Chondrocyte (in vitro differentiated cells): ENCODE measurements around the gene RPL36AL. TPM values are rescaled to one million over a fixed set of nuclear protein-coding genes. Genes with fewer than 3 reads are reported as not detected.
A peak's percentile ranks its signal among the peaks of the same experiment; 100 is the strongest.

Source experiments
- DNase-seq: peaks from one replicate; pipeline ENCODE4 v3.0.0; 2021; ENCODE audit warnings: mixed read lengths, low spot score
- H3K27ac Mint-ChIP-seq: one replicate; pipeline ENCODE4 v1.8.0; 2021; ENCODE audit warnings: mild to moderate bottlenecking, moderate library complexity, mixed read lengths; ENCODE audit not compliant: unreplicated experiment
- H3K27me3 Mint-ChIP-seq: 2 replicates; pipeline ENCODE4 v1.8.0; 2021; ENCODE audit warnings: low read depth, mixed read lengths
- H3K36me3 Mint-ChIP-seq: 2 replicates; pipeline ENCODE4 v1.8.0; 2021; ENCODE audit warnings: low read depth, mixed read lengths
- H3K4me1 Mint-ChIP-seq: 2 replicates; pipeline ENCODE4 v1.8.0; 2021; ENCODE audit warnings: low read depth, mild to moderate bottlenecking, mixed read lengths
- H3K4me3 Mint-ChIP-seq: one replicate; pipeline ENCODE4 v1.8.0; 2021; ENCODE audit warnings: mild to moderate bottlenecking, moderate library complexity, mixed read lengths; ENCODE audit not compliant: unreplicated experiment
- H3K9me3 Mint-ChIP-seq: 2 replicates; pipeline ENCODE4 v1.8.0; 2021; ENCODE audit warnings: low read depth, mixed read lengths
- total RNA-seq: library from RNA; stranded (reverse); gene quantifications from 3 replicates; pipeline ENCODE4 v1.2.1, GENCODE V29; 2021
- TF ChIP-seq, protein P1 (sequence below): fragments of 200-600 bp; sonication (generic); IDR thresholded peaks from 2 replicates; pipeline ENCODE4 v1.5.0; 2021; ENCODE audit warnings: antibody characterized with exemption, mild to moderate bottlenecking, moderate library complexity

RPL36AL gene
- total RNA-seq, 1 donor from 2014 or later = 132 TPM

DNA sequence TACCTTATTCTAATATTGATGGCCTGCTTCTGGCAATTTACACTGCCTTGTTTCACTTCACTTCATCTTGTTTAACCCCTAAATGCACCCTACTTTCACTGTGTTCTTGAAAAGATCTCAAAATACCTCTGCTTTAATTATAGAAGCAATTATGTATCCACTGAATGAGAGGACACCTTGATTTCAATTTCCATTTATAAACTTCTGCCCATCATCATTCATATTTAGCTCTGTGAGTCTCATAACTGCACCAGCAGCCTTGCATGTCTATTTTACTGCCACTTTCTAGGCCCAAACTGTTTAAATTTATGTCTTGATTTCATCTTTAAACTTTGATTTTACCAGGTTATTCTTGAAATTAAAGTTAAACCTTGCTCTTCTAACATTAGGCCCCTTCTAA lies 21.7 kb upstream of the RPL36AL start:
- no peaks in the 10 kb centered on the region for H3K9me3 Mint-ChIP-seq
- no peak overlapping the region for H3K4me3 Mint-ChIP-seq
- TF ChIP-seq, protein P1, sequence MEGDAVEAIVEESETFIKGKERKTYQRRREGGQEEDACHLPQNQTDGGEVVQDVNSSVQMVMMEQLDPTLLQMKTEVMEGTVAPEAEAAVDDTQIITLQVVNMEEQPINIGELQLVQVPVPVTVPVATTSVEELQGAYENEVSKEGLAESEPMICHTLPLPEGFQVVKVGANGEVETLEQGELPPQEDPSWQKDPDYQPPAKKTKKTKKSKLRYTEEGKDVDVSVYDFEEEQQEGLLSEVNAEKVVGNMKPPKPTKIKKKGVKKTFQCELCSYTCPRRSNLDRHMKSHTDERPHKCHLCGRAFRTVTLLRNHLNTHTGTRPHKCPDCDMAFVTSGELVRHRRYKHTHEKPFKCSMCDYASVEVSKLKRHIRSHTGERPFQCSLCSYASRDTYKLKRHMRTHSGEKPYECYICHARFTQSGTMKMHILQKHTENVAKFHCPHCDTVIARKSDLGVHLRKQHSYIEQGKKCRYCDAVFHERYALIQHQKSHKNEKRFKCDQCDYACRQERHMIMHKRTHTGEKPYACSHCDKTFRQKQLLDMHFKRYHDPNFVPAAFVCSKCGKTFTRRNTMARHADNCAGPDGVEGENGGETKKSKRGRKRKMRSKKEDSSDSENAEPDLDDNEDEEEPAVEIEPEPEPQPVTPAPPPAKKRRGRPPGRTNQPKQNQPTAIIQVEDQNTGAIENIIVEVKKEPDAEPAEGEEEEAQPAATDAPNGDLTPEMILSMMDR = no peak
- peaks cover 11% of the 10 kb centered on the region for H3K36me3 Mint-ChIP-seq
- no peaks in the 10 kb centered on the region for H3K27me3 Mint-ChIP-seq
- peak overlapping the region; percentile 76 for H3K27ac Mint-ChIP-seq
- no peak for DNase-seq
- peaks cover 31% of the 10 kb centered on the region for H3K4me1 Mint-ChIP-seq

DNA sequence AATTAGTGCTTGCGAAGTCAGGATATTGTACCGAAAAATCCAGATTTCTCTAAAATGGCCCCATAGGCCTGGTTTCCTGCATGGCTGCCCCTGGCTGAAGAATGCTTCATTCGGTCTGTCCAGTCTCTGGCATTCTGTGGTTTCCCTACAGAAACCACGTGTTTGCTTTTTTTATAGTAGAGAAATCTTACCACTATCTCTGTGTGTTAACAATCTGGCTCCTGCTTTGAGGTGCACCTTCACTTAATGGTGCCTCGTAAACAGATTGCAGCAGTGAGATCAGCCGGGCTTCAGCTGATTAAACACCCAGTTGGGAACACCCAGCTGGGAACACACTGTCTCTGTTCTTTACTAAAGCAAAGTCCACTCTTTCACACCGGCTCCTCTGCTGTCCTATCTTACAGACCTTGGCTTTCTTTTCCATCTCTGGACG lies 21.3 kb upstream of the RPL36AL start:
- Mint-ChIP-seq H3K27me3 (no peaks in the 10 kb centered on the region), H3K4me1 (peaks cover 34% of the 10 kb centered on the region), H3K36me3 (peaks cover 9% of the 10 kb centered on the region), H3K4me3 (no peak overlapping the region), H3K27ac (peak overlapping the region; percentile 76), H3K9me3 (no peaks in the 10 kb centered on the region)
- DNase-seq = no peak
- TF ChIP-seq, protein P1 = no peak

DNA sequence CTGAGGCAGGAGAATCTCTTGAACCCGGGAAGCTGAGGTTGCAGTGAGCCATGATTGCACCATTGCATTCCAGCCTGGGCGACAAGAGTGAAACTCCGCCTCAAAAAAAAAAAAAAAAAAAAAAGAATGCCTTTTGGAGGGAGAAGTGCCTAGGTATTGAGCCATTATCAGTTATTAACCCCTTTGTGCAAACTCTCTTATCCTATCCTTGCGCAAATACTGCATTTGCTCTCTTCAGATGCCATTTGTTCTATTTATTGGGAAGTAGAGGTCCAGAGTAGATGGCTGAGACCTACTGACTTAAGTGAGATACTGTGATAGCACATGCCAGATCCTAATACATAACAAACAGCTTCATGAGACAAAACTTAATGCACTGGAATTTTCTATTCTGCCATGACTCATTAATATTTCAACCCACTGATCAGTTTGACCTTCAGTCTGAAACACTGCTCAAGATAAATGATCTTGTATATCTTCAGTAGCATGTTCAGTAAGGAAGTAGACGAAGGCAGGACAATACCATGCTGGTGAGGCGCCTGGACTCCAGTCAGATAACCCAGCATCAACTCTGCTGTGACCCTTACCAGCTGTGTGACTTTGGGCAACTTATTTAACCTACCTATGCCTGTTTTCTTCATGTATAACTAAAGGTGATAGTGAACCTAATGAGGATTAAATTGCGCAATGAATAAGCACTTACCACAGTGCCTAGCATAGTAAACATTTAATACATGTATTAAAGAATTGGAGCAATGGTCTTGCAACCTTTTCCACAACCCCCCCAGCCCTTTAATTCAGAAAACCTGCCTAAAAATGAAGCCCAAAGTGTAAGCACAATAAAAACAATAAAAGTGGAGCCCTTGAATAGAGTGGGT lies 20.4 kb upstream of the RPL36AL start:
- Mint-ChIP-seq H3K9me3 (no peaks in the 10 kb centered on the region), H3K4me1 (peaks cover 43% of the 10 kb centered on the region), H3K27ac (no peak overlapping the region)

DNA sequence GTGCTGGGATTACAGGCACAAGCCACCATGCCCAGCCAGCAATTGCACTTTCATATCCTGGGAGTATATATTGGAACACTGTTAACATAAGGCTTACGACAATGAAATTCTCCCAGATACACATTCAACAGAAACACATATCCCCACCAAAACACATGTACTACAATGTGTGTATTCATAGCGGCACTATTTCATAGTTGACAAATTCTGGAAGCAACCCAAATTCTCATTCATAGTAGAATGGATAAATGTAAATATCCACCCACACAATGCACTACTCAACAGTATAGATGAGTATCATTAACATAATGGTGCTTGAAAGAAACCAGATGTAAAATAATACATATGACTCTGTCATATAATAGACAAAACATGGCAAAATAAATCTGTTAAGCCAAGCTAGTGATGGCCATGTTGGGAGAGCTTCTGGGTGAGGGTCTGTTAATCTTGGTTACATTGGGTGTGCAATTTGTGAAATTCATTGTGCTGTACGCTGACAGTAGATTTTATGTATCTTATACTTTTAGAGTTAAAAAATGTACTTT lies 17.2 kb upstream of the RPL36AL start:
- TF ChIP-seq, protein P1 = no peak
- Mint-ChIP-seq H3K27ac (no peak overlapping the region), H3K27me3 (no peaks in the 10 kb centered on the region), H3K4me1 (peaks cover 54% of the 10 kb centered on the region), H3K9me3 (no peaks in the 10 kb centered on the region), H3K36me3 (peaks cover 9% of the 10 kb centered on the region), H3K4me3 (no peak overlapping the region)
- no peak for DNase-seq

More for the DNA sequence above, 20.4 kb upstream of the RPL36AL start:
- Mint-ChIP-seq H3K4me3 (no peak overlapping the region), H3K27me3 (no peaks in the 10 kb centered on the region), H3K36me3 (peaks cover 9% of the 10 kb centered on the region)
- DNase-seq = no peak
- TF ChIP-seq, protein P1 = no peak

DNA sequence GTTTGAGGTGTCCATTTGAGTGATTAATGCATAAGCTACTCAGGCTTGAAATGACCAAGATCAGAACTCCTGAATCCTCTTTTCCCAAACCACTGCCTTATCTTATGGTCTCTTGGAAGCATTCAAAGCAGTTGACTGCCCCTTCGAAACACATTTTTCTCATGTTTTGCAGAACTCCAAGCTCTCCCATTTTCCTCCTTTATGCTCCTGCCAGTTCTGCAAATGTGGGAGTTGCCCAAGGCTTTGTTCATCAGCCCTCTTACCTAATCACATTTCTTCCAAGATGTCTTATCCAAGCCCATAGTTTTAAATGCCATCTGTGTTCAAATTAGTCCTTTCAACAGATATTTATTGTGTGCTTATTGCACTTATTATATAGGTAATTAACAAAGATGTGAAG lies 16.4 kb upstream of the RPL36AL start:
- H3K4me3 Mint-ChIP-seq = peak overlapping the region; percentile 14
- H3K4me1 Mint-ChIP-seq = peaks cover 54% of the 10 kb centered on the region
- no peak for DNase-seq
- no peak overlapping the region for H3K27ac Mint-ChIP-seq
- no peaks in the 10 kb centered on the region for H3K27me3 Mint-ChIP-seq
- TF ChIP-seq, protein P1 = no peak
- peaks cover 9% of the 10 kb centered on the region for H3K36me3 Mint-ChIP-seq
- H3K9me3 Mint-ChIP-seq = no peaks in the 10 kb centered on the region
